Stimulated activated CD4-positive, alpha-beta T cell treated with anti-CD3 and anti-CD28 coated beads, Interleukin-2, amount 100 ng/mL, for 4 hours (primary cell): ENCODE results near the gene SPON1.

Experiments used
- DNase-seq: peaks from one replicate; pipeline ENCODE4 v3.0.0-alpha.2; 2020; ENCODE audit warnings: low read depth

Gene SPON1

GRCh38 chr11:14041040-14041439 is 78.5 kb downstream of the SPON1 start:
- no peak for DNase-seq

DNA sequence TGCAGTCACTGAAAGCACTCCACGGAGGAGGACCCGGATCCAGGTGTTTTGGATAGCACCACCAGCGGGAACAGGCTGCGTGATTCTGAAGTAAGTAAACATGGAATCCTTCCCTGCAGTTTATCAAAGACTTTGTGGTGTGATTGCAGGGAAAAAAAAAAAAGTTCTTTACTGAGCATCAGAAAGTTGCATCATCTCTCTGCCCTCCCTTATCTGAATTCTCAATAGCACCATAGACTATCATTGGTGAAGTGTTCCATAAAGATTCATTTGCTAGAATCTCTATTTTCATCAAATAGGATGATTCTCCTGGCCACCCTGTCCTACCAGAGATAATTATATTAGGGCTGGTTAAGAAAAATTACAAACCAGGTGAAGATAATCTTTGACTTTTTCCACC is 79.0 kb downstream of the SPON1 start:
- no peak for DNase-seq

- DNase-seq: no peak
Observed at GRCh38 chr11:14042686-14043465, 80.4 kb downstream of the SPON1 start.

- no peak for DNase-seq
Observed at GRCh38 chr11:14044916-14045315, 82.4 kb downstream of the SPON1 start.

DNA sequence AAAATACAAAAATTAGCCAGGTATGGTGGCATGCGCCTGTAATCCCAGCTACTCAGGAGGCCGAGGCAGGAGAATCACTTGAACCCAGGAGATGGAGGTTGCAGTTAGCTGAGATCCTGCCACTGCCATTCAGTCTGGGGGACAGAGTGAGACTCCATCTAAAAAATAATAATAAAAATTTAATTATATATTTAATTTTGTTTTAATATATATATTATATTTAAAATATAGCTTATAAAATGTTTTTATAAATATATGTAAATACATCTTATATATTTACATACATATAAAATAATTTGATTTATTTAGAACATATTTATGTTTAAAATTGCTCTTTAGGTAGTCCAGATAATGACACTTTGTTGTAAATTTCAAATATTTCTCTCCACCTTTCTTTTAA is 82.9 kb downstream of the SPON1 start:
- no peak for DNase-seq

DNA sequence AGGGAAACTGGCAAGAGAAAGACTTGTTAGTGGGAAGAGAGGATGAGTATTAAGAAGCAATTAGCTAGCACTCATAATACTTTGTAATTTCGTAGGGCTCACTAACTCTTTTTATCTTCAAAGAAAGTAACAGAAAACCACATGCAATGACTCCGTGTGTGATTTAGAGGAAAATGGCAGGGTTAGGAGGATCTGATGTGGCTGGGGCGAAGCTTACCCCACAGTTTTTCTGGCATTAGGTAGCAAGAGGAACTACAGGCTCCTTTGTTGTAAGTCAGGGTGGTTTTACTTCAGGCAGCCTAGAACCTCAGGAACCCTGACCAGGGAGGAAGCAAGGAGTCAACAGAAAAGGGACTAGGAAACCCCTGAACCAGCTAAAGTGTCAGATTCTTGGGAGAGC is 89.7 kb downstream of the SPON1 start:
- DNase-seq: no peak

GRCh38 chr11:14054116-14055107 is 91.9 kb downstream of the SPON1 start:
- no peak for DNase-seq

DNA sequence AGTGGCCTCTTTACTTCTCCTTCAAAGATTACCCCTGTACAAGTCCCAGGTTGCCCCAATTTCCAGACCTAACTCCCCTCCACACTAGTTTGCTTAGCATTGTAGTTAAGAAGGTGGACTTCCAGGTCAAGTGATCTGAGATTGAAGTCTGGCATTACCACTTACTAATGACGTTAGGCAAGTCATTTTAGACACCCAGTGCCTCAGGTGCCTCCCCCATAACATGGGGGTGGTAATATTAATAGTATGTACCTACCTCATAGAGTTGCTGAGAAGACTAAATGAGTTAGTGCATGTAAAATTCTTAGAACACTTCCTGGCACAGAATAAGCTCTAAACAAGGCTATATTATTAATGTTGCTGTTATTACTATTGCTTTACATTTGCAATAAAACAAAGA is 93.4 kb downstream of the SPON1 start:
- no peak for DNase-seq

DNA sequence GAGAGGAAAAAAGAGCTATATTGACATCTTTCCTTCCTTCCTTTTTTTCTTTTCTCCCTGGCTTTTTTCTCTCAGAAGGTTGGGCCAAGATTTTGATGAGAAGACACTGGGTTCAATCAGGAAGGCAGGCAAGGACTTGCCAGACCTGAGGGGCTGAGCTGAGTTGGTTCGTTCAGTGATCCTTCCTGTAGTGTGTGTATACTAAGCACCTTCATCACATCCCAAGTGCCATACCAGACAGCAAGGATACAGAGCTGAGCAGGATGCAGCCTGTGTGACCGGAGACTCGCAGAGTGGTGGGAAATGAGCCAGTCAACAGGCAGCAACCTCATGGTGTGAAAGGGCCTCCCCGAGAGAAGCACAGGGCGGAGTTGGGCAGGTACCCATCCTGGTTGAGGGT is 95.5 kb downstream of the SPON1 start:
- DNase-seq: no peak

GRCh38 chr11:14059491-14059890 is 97.0 kb downstream of the SPON1 start:
- no peak for DNase-seq

DNA sequence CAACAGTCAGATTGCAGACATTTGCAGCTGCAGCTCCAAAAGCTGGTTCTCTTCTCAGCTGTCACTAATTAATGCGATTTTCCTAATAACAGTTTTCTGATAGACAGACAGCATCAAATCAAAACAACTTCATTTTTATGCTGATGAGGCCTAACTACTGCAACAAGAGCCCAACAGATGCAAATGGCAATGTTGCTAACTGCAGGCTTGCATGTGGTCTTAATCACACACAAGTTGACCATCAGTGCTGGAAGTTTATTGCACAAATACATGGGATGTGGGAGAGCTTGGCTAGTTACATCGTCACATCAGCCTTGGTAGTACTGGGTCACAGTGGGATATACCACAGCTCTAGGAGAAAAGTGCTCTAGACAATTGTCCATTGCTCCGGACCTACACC is 99.2 kb downstream of the SPON1 start:
- no peak for DNase-seq

GRCh38 chr11:14065141-14065540 is 102.6 kb downstream of the SPON1 start:
- DNase-seq: no peak

GRCh38 chr11:14065681-14066080 is 103.2 kb downstream of the SPON1 start:
- no peak for DNase-seq

GRCh38 chr11:14067686-14068085 is 105.2 kb downstream of the SPON1 start:
- DNase-seq: no peak

DNA sequence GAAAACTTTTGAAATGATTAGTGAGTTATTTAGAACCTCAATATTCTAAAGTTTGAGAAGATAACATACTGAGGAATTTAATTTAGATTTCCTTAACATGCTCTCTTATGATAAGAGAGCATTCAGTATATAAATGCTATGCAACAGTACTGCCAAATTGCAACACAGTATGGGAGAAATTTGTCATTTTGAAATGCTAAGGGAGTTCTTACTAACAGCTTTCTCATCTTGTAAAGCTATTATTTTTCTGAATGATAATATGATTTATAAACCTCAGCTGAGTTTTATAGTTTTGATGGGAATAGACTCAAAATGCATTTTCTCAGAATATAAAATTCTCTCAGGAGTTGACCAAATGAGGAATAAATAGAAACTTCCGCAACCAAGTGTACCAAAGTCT is 108.4 kb downstream of the SPON1 start:
- DNase-seq: no peak

GRCh38 chr11:14073849-14074476 is 111.4 kb downstream of the SPON1 start:
- no peak for DNase-seq

- peak; percentile 54 for DNase-seq
Observed at GRCh38 chr11:14075118-14076078, 112.9 kb downstream of the SPON1 start.

DNA sequence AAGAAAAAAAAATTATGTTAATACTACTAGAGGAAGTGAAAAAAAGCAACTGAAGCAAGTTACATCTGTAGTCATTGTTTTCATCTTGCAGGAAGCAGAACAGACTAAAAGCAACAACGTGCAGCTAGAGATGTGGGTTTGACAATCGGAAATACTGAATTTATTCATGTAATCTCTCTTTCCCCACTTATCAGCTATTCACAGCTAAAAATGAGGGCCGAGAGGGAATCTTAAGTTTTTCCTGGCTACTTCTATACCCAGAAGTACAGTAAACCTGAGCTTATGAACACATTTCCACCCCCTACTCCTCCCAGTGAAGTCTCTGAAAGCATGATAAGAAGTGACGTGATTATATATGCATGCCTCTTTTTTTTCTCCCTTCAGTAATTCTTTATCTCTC is 116.5 kb downstream of the SPON1 start:
- DNase-seq: no peak

DNA sequence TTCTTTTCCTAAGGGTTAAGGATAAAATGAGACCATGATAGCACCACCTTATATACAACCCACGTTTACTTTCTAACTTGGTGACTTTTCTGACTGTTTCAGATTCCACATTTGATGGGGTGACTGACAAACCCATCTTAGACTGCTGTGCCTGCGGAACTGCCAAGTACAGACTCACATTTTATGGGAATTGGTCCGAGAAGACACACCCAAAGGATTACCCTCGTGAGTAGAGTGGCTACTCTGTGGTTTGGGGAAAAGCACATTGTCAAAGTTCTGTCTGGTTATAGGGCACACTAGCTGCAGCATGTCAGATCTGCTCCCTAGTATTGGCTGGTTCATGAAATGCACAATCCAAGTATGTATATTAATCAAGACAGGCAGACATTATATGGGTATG is 117.3 kb downstream of the SPON1 start:
- no peak for DNase-seq

GRCh38 chr11:14081581-14082231 is 119.2 kb downstream of the SPON1 start:
- DNase-seq: no peak

GRCh38 chr11:14082338-14082737 is 119.8 kb downstream of the SPON1 start:
- DNase-seq: no peak
